ENCODE measurements around the gene CHST11. TPM values are rescaled to one million over a fixed set of nuclear protein-coding genes. Genes with fewer than 3 reads are reported as not detected.

Gene CHST11
- total and polyA plus RNA-seq, 10 of the 15 experiments (the other 5 are each of a cell fraction or from before 2014, with no cell fraction given): 1.9 to 38.1 (median 17.2) TPM

DNA sequence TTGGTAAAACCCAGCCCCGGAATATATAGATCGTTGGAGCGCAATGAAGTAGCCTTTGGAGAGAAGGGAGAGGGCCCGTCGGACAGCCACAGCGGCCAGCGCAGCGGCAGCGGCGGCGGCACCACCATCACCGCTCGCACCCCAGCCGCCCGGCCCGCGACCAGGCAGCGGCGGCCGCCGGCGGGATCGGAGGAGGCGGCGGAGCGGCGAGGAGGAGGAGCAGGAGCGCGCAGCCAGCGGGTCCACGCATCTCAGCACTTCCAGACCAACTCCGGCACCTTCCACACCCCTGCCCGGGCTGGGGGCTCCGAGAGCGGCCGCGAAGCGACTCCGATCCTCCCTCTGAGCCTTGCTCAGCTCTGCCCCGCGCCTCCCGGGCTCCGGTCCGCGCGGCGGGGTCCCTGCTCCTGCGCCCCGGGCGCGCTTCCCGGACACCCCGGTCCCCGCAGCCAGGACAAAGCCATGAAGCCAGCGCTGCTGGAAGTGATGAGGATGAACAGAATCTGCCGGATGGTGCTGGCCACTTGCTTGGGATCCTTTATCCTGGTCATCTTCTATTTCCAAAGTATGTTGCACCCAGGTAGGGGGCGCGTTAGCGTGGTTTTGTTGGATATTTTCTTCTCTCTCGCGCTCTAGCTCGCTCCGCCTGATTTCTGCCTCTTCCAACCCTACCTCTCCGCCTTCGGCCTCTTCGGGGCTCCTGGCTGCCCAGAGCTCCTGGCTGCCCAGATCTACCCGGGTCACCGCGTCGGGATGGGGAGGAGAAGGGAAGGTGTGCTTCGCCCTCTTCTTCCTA lies 400 bp downstream of the CHST11 start (continued):
- TF ChIP-seq RELA (IDR thresholded peaks at IDR 0.05; ENCODE audit: borderline replicate concordance, partially characterized antibody) (peak; percentile 5), MXI1 (IDR thresholded peaks at IDR 0.05; ENCODE audit: low read depth, low read length) (no peak; the same call in none of the 2 replicates), PRDM15 (CRISPR knock-in tag; IDR thresholded peaks at IDR 0.05) (no peak), RB1 (IDR thresholded peaks at IDR 0.05; ENCODE audit: borderline replicate concordance) (0 out of 2 replicates have a peak, but pooled peaks have one; percentile 26), DPF2 (IDR thresholded peaks at IDR 0.05) (peak; percentile 84), RCOR1 (conservative IDR thresholded peaks at IDR 0.05; ENCODE audit: low read depth, low read length) (no peak), SUPT20H (IDR thresholded peaks at IDR 0.05; ENCODE audit: borderline replicate concordance, control insufficient read depth, low read depth, low read length) (no peak), ASH2L (IDR thresholded peaks at IDR 0.05; ENCODE audit: borderline replicate concordance, low read depth) (no peak), MTA2 (IDR thresholded peaks at IDR 0.05; ENCODE audit: low read depth) (no peak), ZBED1 (IDR thresholded peaks at IDR 0.05; ENCODE audit: borderline replicate concordance) (no peak), NRF1 (conservative IDR thresholded peaks at IDR 0.05; ENCODE audit: low read depth, low read length) (no peak), CHD1 (IDR thresholded peaks at IDR 0.05; ENCODE audit: low read depth, low read length) (no peak), SIN3A (IDR thresholded peaks at IDR 0.05; ENCODE audit: low read depth, low read length) (no peak), BCLAF1 (IDR thresholded peaks at IDR 0.05) (no peak), STAT3 (IDR thresholded peaks at IDR 0.05; ENCODE audit: low read depth, low read length) (no peak), ZNF592 (IDR thresholded peaks at IDR 0.05) (no peak)
- TF ChIP-seq, protein P1, sequence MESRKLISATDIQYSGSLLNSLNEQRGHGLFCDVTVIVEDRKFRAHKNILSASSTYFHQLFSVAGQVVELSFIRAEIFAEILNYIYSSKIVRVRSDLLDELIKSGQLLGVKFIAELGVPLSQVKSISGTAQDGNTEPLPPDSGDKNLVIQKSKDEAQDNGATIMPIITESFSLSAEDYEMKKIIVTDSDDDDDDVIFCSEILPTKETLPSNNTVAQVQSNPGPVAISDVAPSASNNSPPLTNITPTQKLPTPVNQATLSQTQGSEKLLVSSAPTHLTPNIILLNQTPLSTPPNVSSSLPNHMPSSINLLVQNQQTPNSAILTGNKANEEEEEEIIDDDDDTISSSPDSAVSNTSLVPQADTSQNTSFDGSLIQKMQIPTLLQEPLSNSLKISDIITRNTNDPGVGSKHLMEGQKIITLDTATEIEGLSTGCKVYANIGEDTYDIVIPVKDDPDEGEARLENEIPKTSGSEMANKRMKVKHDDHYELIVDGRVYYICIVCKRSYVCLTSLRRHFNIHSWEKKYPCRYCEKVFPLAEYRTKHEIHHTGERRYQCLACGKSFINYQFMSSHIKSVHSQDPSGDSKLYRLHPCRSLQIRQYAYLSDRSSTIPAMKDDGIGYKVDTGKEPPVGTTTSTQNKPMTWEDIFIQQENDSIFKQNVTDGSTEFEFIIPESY (IDR thresholded peaks at IDR 0.05): no peak
